GM12878 (cell line): ENCODE results near the gene MYBPC1. TPM values are rescaled to one million over a fixed set of nuclear protein-coding genes. Genes with fewer than 3 reads are reported as not detected.
A peak's percentile ranks its signal among the peaks of the same experiment; 100 is the strongest.

Source experiments
- ATAC-seq: fragments of 200-7000 bp; cut with Tn5 transposase; 3 replicates; pipeline ENCODE4 v1.9.1; 2020; ENCODE audit warnings: mild to moderate bottlenecking, moderate library complexity
- Bru-seq: library from RNA; stranded (reverse); fragments of 400-500 nt; gene quantifications from one replicate; lab custom pipeline; 2021; lab: Mats Ljungman, UMichigan
- BruChase-seq, 2 experiments: library from RNA; stranded (reverse); fragments of 400-500 nt; gene quantifications; one replicate each; lab custom pipeline; 2021; lab: Mats Ljungman, UMichigan
- BruUV-seq: library from RNA; stranded (reverse); fragments of 400-500 nt; replicated peaks from 2 replicates; lab custom pipeline; 2021; lab: Mats Ljungman, UMichigan
- CTCF ChIA-PET: fragments of 300-600 bp; sonication (Branson Sonifier 250); formaldehyde crosslinking; extraction: SDS; loops from one replicate; lab custom pipeline; 2021; ENCODE audit warnings: inconsistent platforms; lab: Yijun Ruan, JAX
- POLR2A ChIA-PET: fragments of 350-600 bp; formaldehyde crosslinking; extraction: SDS; loops from one replicate; lab custom pipeline; 2021; ENCODE audit warnings: inconsistent platforms; lab: Charles Lee
- RAD21 ChIA-PET: fragments of 300-600 bp; sonication (Branson Sonifier 250); formaldehyde crosslinking; loops from one replicate; lab custom pipeline; 2023; ENCODE audit warnings: antibody characterized with exemption; ENCODE audit not compliant: unreplicated experiment; lab: Charles Lee
- SMC1A ChIA-PET: fragments of 300-600 bp; sonication (Branson Sonifier 250); formaldehyde crosslinking; loops from one replicate; lab custom pipeline; 2023; ENCODE audit not compliant: unreplicated experiment, uncharacterized antibody; lab: Charles Lee
- DNase-seq: peaks from one replicate; pipeline ENCODE4 v3.0.0-alpha.2; 2011; ENCODE audit warnings: low read depth, low spot score
- FAIRE-seq: peaks from 3 replicates; lab custom pipeline; 2011; peaks lifted over from hg19 to GRCh38; lab: Jason Lieb, UNC
- H2AFZ ChIP-seq: 2 replicates; pipeline ENCODE4 v1.6.0; 2011; ENCODE audit warnings: low read depth, low read length, control low read depth; ENCODE audit not compliant: control insufficient read depth
- H3K27ac ChIP-seq: 2 replicates; pipeline ENCODE4 v1.5.1; 2011; ENCODE audit warnings: control low read depth; ENCODE audit not compliant: control insufficient read depth, insufficient read depth
- H3K27me3 ChIP-seq, 2 experiments: replicated peaks in 1 of 2; 2 replicates each; pipeline versions ENCODE4 v1.6.0 to v1.6.1; 2011; ENCODE audit warnings: low read length in 1 of 2; ENCODE audit not compliant: control insufficient read depth in 2 of 2, insufficient read depth in 2 of 2
- H3K36me3 ChIP-seq, 2 experiments: 2 replicates each; pipeline ENCODE4 v1.5.1; 2011; ENCODE audit warnings: low read length in 1 of 2; ENCODE audit not compliant: control insufficient read depth in 2 of 2, insufficient read depth in 2 of 2
- H3K4me1 ChIP-seq: 2 replicates; pipeline ENCODE4 v1.6.1; 2011; ENCODE audit warnings: mild to moderate bottlenecking, low read length, moderate library complexity, mixed read lengths; ENCODE audit not compliant: control insufficient read depth, insufficient read depth
- H3K4me2 ChIP-seq: 2 replicates; pipeline ENCODE4 v1.6.0; 2011; ENCODE audit warnings: control low read depth; ENCODE audit not compliant: control insufficient read depth, insufficient read depth
- H3K4me3 ChIP-seq: fragments of 200-600 bp; sonication (generic); 2 replicates; pipeline ENCODE4 v1.5.1; 2016
- H3K79me2 ChIP-seq: 2 replicates; pipeline ENCODE4 v1.6.0; 2011; ENCODE audit warnings: low read length; ENCODE audit not compliant: control insufficient read depth, insufficient read depth
- H3K9ac ChIP-seq: 2 replicates; pipeline ENCODE4 v1.8.0; 2011; ENCODE audit warnings: low read length, control low read depth, mixed read lengths; ENCODE audit not compliant: control insufficient read depth, insufficient read depth
- H3K9me3 ChIP-seq: replicated peaks from 3 replicates; pipeline ENCODE4 v1.5.1; 2011; ENCODE audit warnings: mild to moderate bottlenecking, low read length; ENCODE audit not compliant: control insufficient read depth, insufficient read depth
- H4K20me1 ChIP-seq: 2 replicates; pipeline ENCODE4 v1.6.0; 2011; ENCODE audit not compliant: control insufficient read depth, insufficient read depth
- MEF2B ChIP-seq: fragments of 450-650 bp; IDR thresholded peaks from 2 replicates; pipeline ENCODE4 v1.6.1; 2018; ENCODE audit warnings: mild to moderate bottlenecking, moderate library complexity; ENCODE audit not compliant: partially characterized antibody, poor library complexity, severe bottlenecking
- PKNOX1 ChIP-seq: fragments of 450-650 bp; IDR thresholded peaks from 2 replicates; pipeline ENCODE4 v1.6.1; 2016; ENCODE audit warnings: mild to moderate bottlenecking
- WGBS: methylation state at CpG from one replicate; pipeline ENCODE4 v1.1.6; 2016; ENCODE audit warnings: low lambda C conversion rate; ENCODE audit not compliant: insufficient replicate concordance, insufficient coverage; ENCODE audit errors: missing lambda C conversion rate; 5-methylcytosine and 5-hydroxymethylcytosine counted together
- in situ Hi-C: fragments of 300-500 bp; cut with MboI; formaldehyde crosslinking; loops from 9 replicates; pipeline ENCODE4 v1.14.3; 2018; ENCODE audit warnings: mixed read lengths
- intact Hi-C: fragments of 100-400 bp; cut with micrococcal nuclease; formaldehyde crosslinking; loops from one replicate; pipeline ENCODE4 v1.14.2; 2022; ENCODE audit not compliant: unreplicated experiment
- long read RNA-seq, 2 experiments: library from polyadenylated mRNA; unstranded; transcript quantifications; one replicate each; pipeline ENCODE4 v2.0.0, GENCODE V29; 2019 to 2020
- polyA minus RNA-seq, 3 experiments: library from RNA; depleted of rRNA, polyadenylated mRNA; stranded (reverse); fragments of >200 nt; gene quantifications; 2 replicates each; pipeline ENCODE4 v1.2.3, GENCODE V29; 2011
- polyA plus RNA-seq, 11 experiments: library from polyadenylated mRNA; depleted of rRNA in 4 of 11; unstranded in 6 of 11; stranded (reverse) in 5 of 11; fragments of >200 nt; fragmentation: Nextera tagmentation in 4 of 11; fragmentation: Illumina TruSeq in 1 of 11; extraction: Ambion mirVana in 4 of 11; extraction: Trizol in 1 of 11; gene quantifications; 1 replicate in 1 of 11; 2 replicates in 10 of 11; pipeline versions ENCODE4 v1.2.1 to v1.2.3, GENCODE V29; 2011 to 2016; ENCODE audit warnings: inconsistent platforms in 2 of 11, missing spikeins in 2 of 11, low read depth in 1 of 11
- total RNA-seq, 4 experiments: library from RNA; depleted of rRNA in 3 of 4; stranded (reverse); fragments of >200 nt in 3 of 4; fragmentation: Illumina TruSeq in 1 of 4; extraction: Trizol in 1 of 4; gene quantifications; 2 replicates each; pipeline versions ENCODE4 v1.2.1 to v1.2.3, GENCODE V29; 2013 to 2021

Gene MYBPC1
- total RNA-seq (2013; cell fraction: nucleolus; rRNA removed), result not detected in 2 replicates
- total RNA-seq (2014; rRNA removed), result not detected in 2 replicates
- total RNA-seq (2014; rRNA removed; fragmentation: Illumina TruSeq; extraction: Trizol), result not detected in 2 replicates
- total RNA-seq (2021), result not detected in 2 replicates
- not detected for polyA plus RNA-seq (2011; ENCODE audit: low read depth)
- polyA plus RNA-seq (2011; rRNA removed), result not detected in 2 replicates
- 0.01 TPM in 1 of 2 replicates, not detected in the other for polyA plus RNA-seq (2011; cell fraction: cytosol; rRNA removed)
- not detected in 2 replicates for polyA plus RNA-seq (2011; cell fraction: nucleus; rRNA removed)
- not detected in 2 replicates for polyA plus RNA-seq (2012)
- polyA plus RNA-seq (2014; fragmentation: Illumina TruSeq; extraction: Trizol), result not detected in 2 replicates
- polyA plus RNA-seq (2014; fragmentation: Nextera tagmentation; extraction: Ambion mirVana), result not detected
- polyA plus RNA-seq (2014; rRNA removed), result not detected in 2 replicates
- polyA plus RNA-seq (2016; fragmentation: Nextera tagmentation; extraction: Ambion mirVana), result not detected
- not detected in 2 replicates for polyA minus RNA-seq (2011; rRNA and poly(A)+ RNA removed)
- polyA minus RNA-seq (2011; cell fraction: cytosol; rRNA and poly(A)+ RNA removed), result not detected in 2 replicates
- polyA minus RNA-seq (2011; cell fraction: nucleus; rRNA and poly(A)+ RNA removed), result not detected in 2 replicates
- percentile 4 among the genes with signal in this experiment for Bru-seq, nascent RNA
- percentile 5 among the genes with signal in this experiment for BruChase-seq, experiment 1, labeled RNA remaining after a 6-hour chase
- BruChase-seq, experiment 2, labeled RNA remaining after a 2-hour chase, result percentile 4 among the genes with signal in this experiment
- long read RNA-seq, experiment 1, result 0 reads
- long read RNA-seq, experiment 2, partial matches to known transcripts, result 1 of 1 reads
- long read RNA-seq, experiment 2, other reads (novel, unspliced or antisense), result 0 of 1 reads

GRCh38 chr12:101594700-101595099 is at the start of gene MYBPC1:
TSS of gene MYBPC1 (plus strand) at chr12:101594971. CDS start at chr12:101595071, 100 bp downstream.
- WGBS, result 11% methylated on average over 6 of the region's 6 CpGs
- RAD21 ChIA-PET, result no interaction called here
- TF ChIP-seq MEF2B (no peak), PKNOX1 (0 out of 2 replicates have a peak, but pooled peaks have one; percentile 16)
- TF ChIP-seq, all 136 proteins: peak for 1
- SMC1A ChIA-PET, result no interaction called here
- intact Hi-C loops (no loop called here), in situ Hi-C loops (no loop called here)
- POLR2A ChIA-PET, result no interaction called here
- ATAC-seq (peak; percentile 60; the same call in 2 of the 3 replicates), FAIRE-seq (no peak), DNase-seq (no peak)
- no peak within 1 kb of the TSS for H3K9ac ChIP-seq
- H3K36me3 ChIP-seq, result no peaks in the 10 kb centered on the region
- H3K27ac ChIP-seq, result no peak within 1 kb of the TSS
- H2AFZ ChIP-seq, result no peak within 1 kb of the TSS
- no peaks in the 10 kb centered on the region for H3K9me3 ChIP-seq
- no peaks in the 10 kb centered on the region; a peak in 1 of 4 replicates for H3K27me3 ChIP-seq
- no peaks in the 10 kb centered on the region for H4K20me1 ChIP-seq
- no peaks in the 10 kb centered on the region for H3K4me1 ChIP-seq
- no TSS peak for BruUV-seq
- H3K4me2 ChIP-seq, result no peak within 1 kb of the TSS
- no peaks in the 10 kb centered on the region for H3K79me2 ChIP-seq
- H3K4me3 ChIP-seq, result no peak within 1 kb of the TSS
- CTCF ChIA-PET, result interaction anchor here (0.7 kb wide), 1 partner anchor 20 kb away, joined by 3 read pairs; no protein-coding TSS in a partner anchor
